Lower leg skin (tissue), 3 donors: ENCODE data around the gene GALNT1.

Source experiments
- POLR2A ChIP-seq, 2 donors: fragments of 450-650 bp; IDR thresholded peaks; one replicate each; pipeline ENCODE4 v1.6.1; 2016 to 2017; ENCODE audit warnings: antibody characterized with exemption in 2 of 2, mild to moderate bottlenecking in 1 of 2, moderate library complexity in 1 of 2
- TF ChIP-seq, protein P1 (sequence below), 3 donors: fragments of 450-650 bp; IDR thresholded peaks; one replicate each; pipeline ENCODE4 v1.5.1; 2016; ENCODE audit warnings: antibody characterized with exemption in 3 of 3, mild to moderate bottlenecking in 3 of 3, moderate library complexity in 2 of 3

DNA sequence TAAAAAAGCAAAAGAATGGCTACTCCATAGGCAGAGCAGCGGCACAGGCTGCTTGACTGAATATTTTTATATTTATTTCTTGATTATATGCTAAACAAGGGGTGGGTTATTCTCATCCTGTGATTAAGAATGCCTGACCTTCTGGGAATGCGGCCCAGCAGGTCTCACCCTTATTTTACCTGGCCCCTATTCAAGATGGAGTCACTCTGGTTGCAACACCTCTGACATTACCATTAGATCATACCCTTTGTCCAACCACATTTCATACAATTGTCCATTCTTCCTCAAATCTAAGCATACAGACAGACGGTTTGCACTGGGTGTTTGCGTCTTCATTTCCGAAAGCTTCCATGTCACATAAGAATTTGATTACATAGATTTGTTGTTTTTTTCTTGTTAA is 168.2 kb downstream of the GALNT1 start:
- TF ChIP-seq, protein P1, sequence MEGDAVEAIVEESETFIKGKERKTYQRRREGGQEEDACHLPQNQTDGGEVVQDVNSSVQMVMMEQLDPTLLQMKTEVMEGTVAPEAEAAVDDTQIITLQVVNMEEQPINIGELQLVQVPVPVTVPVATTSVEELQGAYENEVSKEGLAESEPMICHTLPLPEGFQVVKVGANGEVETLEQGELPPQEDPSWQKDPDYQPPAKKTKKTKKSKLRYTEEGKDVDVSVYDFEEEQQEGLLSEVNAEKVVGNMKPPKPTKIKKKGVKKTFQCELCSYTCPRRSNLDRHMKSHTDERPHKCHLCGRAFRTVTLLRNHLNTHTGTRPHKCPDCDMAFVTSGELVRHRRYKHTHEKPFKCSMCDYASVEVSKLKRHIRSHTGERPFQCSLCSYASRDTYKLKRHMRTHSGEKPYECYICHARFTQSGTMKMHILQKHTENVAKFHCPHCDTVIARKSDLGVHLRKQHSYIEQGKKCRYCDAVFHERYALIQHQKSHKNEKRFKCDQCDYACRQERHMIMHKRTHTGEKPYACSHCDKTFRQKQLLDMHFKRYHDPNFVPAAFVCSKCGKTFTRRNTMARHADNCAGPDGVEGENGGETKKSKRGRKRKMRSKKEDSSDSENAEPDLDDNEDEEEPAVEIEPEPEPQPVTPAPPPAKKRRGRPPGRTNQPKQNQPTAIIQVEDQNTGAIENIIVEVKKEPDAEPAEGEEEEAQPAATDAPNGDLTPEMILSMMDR (IDR thresholded peaks at IDR 0.05), result no peak
- TF ChIP-seq POLR2A (IDR thresholded peaks at IDR 0.05), result no peak
